ENCODE results near the gene KIF12. TPM values are rescaled to one million over a fixed set of nuclear protein-coding genes. Genes with fewer than 3 reads are reported as not detected.

Gene KIF12
- total RNA-seq, 1 donor from 2014 or later = 15.8 TPM

DNA sequence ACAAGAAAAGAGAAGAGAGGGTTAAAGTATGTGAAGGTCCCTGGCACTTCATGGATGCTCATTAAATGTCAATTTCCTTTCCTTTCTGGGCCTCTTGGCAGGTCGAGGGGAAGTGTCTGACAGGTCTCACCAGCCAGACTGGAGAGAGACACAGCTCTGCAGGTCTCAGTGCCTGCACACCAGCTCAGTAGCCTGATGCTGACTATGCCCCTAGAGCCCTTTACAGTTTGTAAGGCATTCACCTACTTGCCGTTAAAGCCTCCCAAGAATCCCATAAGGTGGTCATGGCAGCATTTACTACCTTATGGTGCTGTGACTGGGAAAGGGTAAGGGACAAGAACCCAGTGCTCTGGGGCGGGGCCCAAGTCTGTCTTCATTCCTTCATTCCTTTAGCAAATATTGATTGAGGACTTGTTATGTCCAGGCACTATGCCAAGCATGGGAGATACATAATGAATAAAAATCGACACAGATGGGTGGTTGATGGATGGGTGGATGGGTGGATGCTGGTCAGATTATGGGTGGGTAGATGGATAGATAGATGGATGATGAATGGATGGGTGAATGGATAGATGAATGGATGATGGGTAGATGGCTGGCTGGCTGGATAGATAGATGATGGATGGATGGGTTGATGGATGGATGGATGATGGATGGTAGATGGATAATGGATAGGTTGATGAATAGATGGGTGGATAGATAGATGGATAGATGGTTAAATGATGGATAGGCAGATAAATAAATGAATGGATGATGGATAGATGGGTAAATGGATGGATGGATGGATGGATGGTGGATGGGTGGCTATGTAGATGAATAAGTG lies 21.3 kb upstream of the KIF12 start:
- peaks cover 18% of the 10 kb centered on the region for H3K27me3 ChIP-seq (ENCODE audit: control insufficient read depth, insufficient read depth, low read length)

DNA sequence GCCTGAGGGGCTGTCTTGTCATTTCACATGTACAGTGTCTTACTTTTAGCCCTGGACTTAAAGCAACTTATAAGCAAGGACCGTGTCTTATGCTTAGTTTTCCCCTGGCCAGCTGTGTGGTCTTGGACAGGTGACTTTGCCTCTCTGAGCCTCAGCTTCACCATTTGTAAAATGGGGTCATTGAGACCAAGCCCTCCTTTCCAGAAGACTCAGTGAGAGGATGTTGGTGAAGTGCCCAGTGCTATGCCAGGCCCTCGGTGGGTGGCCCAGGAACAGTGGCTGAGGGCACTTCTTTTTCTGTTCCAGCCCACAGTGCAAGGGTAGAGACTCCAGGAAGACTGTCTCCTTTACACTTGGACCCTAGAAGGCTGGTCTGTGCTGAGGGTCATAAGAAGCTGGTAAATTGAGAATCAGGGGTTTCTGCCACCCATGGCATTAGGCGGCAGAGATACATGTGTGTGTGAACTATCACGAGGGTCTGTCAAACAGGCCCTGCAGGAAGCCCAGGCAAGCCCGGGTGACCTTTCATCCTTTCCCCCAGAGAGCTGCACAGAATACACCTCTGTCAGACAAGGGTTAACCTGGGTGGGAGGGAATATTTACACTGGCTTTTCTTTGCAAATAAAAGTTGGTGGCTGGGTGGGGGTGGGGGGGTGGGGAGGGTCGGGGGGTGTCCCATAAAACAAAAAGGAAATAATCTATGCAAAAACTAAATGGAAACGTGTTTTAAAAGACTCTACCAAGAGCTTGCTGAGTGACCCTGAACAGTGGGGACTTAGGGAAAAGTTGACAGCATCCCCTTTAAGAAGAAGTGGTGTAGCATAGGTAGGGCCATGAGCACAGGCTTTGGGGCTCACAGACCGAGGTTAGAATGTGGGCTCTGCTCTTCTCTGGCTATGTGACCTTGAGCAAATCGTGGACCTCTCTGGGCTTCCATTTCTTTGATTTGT lies 20.4 kb upstream of the KIF12 start:
- Histone ChIP-seq H3K36me3 (ENCODE audit: control insufficient read depth, insufficient read depth, low read length) (no peaks in the 10 kb centered on the region), H3K4me3 (ENCODE audit: low read depth, low read length) (no peak overlapping the region), H3K27me3 (ENCODE audit: control insufficient read depth, insufficient read depth, low read length) (peaks cover 18% of the 10 kb centered on the region)
- no peak for DNase-seq (ENCODE audit: low read depth)
- TF ChIP-seq CTCF (IDR thresholded peaks at IDR 0.05; ENCODE audit: insufficient read depth, low read length, poor library complexity, severe bottlenecking) = no peak

More for the DNA sequence above, 21.3 kb upstream of the KIF12 start:
- no peak for TF ChIP-seq CTCF (IDR thresholded peaks at IDR 0.05; ENCODE audit: insufficient read depth, low read length, poor library complexity, severe bottlenecking)
- H3K4me3 ChIP-seq (ENCODE audit: low read depth, low read length) = no peak overlapping the region
- no peak for DNase-seq (ENCODE audit: low read depth)
- no peaks in the 10 kb centered on the region for H3K36me3 ChIP-seq (ENCODE audit: control insufficient read depth, insufficient read depth, low read length)

GRCh38 chr9:114117996-114118830 lies 19.1 kb upstream of the KIF12 start:
- TF ChIP-seq CTCF (IDR thresholded peaks at IDR 0.05; ENCODE audit: insufficient read depth, low read length, poor library complexity, severe bottlenecking) = no peak
- H3K36me3 ChIP-seq (ENCODE audit: control insufficient read depth, insufficient read depth, low read length) = no peaks in the 10 kb centered on the region
- no peak for DNase-seq (ENCODE audit: low read depth)
- H3K4me3 ChIP-seq (ENCODE audit: low read depth, low read length) = no peak overlapping the region
- peaks cover 18% of the 10 kb centered on the region for H3K27me3 ChIP-seq (ENCODE audit: control insufficient read depth, insufficient read depth, low read length)

GRCh38 chr9:114117614-114117995 lies 18.5 kb upstream of the KIF12 start:
- Histone ChIP-seq H3K27me3 (ENCODE audit: control insufficient read depth, insufficient read depth, low read length) (peaks cover 18% of the 10 kb centered on the region), H3K36me3 (ENCODE audit: control insufficient read depth, insufficient read depth, low read length) (no peaks in the 10 kb centered on the region), H3K4me3 (ENCODE audit: low read depth, low read length) (no peak overlapping the region)
- no peak for DNase-seq (ENCODE audit: low read depth)
- no peak for TF ChIP-seq CTCF (IDR thresholded peaks at IDR 0.05; ENCODE audit: insufficient read depth, low read length, poor library complexity, severe bottlenecking)

- Histone ChIP-seq H3K4me3 (ENCODE audit: low read depth, low read length) (no peak overlapping the region), H3K36me3 (ENCODE audit: control insufficient read depth, insufficient read depth, low read length) (no peaks in the 10 kb centered on the region), H3K27me3 (ENCODE audit: control insufficient read depth, insufficient read depth, low read length) (peaks cover 13% of the 10 kb centered on the region)
- no peak for TF ChIP-seq CTCF (IDR thresholded peaks at IDR 0.05; ENCODE audit: insufficient read depth, low read length, poor library complexity, severe bottlenecking)
- DNase-seq (ENCODE audit: low read depth) = no peak
These were observed 17.1 kb upstream of the KIF12 start for GRCh38 chr9:114116126-114116747.
